Measurements from ENCODE around the gene TNFRSF8. TPM values are rescaled to one million over a fixed set of nuclear protein-coding genes. Genes with fewer than 3 reads are reported as not detected.

Gene TNFRSF8
- total and polyA plus RNA-seq, 9 of the 15 experiments (the other 6 are each of a cell fraction or from before 2014, with no cell fraction given): 3.5 to 38.4 (median 17.1) TPM

GRCh38 chr1:12167493-12168429, 104.7 kb downstream of the TNFRSF8 start (continued):
- TF ChIP-seq NR3C1 (CRISPR knock-in tag; IDR thresholded peaks at IDR 0.05): 0 out of 2 replicates have a peak, but pooled peaks have one; percentile 25
- TF ChIP-seq KAT2B (IDR thresholded peaks at IDR 0.05; ENCODE audit: low read depth, low read length): no peak
- TF ChIP-seq LEF1 (IDR thresholded peaks at IDR 0.05): peak; percentile 27; the same call in 1 of the 2 replicates
- TF ChIP-seq AFF4 (CRISPR knock-in tag; IDR thresholded peaks at IDR 0.05): 0 out of 2 replicates have a peak, but pooled peaks have one; percentile 6
- TF ChIP-seq MEIS2 (IDR thresholded peaks at IDR 0.05; ENCODE audit: partially characterized antibody): peak; percentile 56
- TF ChIP-seq ID3 (CRISPR knock-in tag; IDR thresholded peaks at IDR 0.05): no peak
- peak; percentile 20; the same call in 1 of the 2 replicates for TF ChIP-seq ID3 (tag; IDR thresholded peaks at IDR 0.05)
- TF ChIP-seq CBX1 (IDR thresholded peaks at IDR 0.05; ENCODE audit: low read depth): 0 out of 2 replicates have a peak, but pooled peaks have one; percentile 25
- TF ChIP-seq SRSF9 (IDR thresholded peaks at IDR 0.05; ENCODE audit: borderline replicate concordance, low read depth, low read length): no peak
- peak; percentile 76 for TF ChIP-seq NCOR1 (IDR thresholded peaks at IDR 0.05)
